ENCODE results near the gene PPARD. TPM values are rescaled to one million over a fixed set of nuclear protein-coding genes. Genes with fewer than 3 reads are reported as not detected.
A peak's percentile ranks its signal among the peaks of the same experiment; 100 is the strongest.

The PPARD gene
- total RNA-seq, 1 experiment from 2014 or later: 38.4 TPM

GRCh38 chr6:35293681-35294080 lies 48.7 kb upstream of the PPARD start:
- CTCF ChIA-PET: interaction anchor here (0.8 to 1.8 kb wide), 6 partner anchors 8 to 442 kb away, joined by 3 to 6 read pairs (median 3); partner anchors contain the start of gene FANCE
- TF ChIP-seq, protein P1, sequence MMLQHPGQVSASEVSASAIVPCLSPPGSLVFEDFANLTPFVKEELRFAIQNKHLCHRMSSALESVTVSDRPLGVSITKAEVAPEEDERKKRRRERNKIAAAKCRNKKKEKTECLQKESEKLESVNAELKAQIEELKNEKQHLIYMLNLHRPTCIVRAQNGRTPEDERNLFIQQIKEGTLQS (IDR thresholded peaks at IDR 0.05): no peak
- Histone ChIP-seq H2AFZ (ENCODE audit: low read depth, low read length, poor library complexity, severe bottlenecking) (no peak overlapping the region), H3K9ac (ENCODE audit: low read length) (no peak overlapping the region), H3K9me2 (ENCODE audit: insufficient read depth) (no peaks in the 10 kb centered on the region), H3K36me3 (ENCODE audit: control insufficient read depth in 1 of 2, insufficient read depth in 2 of 2, low read length in 2 of 2) (peaks cover 14 to 23% of the 10 kb centered on the region in 2 experiments; a peak in 3 of 4 replicates), H3K9me3 (ENCODE audit: control insufficient read depth in 1 of 2, insufficient read depth in 1 of 2, low read depth in 1 of 2, low read length in 2 of 2) (no peaks in the 10 kb centered on the region), H3K4me2 (ENCODE audit: low read length) (no peak overlapping the region), H4K20me1 (ENCODE audit: insufficient read depth) (no peaks in the 10 kb centered on the region), H3K27me3 (ENCODE audit: insufficient read depth, low read length) (no peaks in the 10 kb centered on the region), H3K79me2 (ENCODE audit: insufficient read depth, low read length) (peaks cover 9% of the 10 kb centered on the region; the same call in 1 of the 2 replicates), H3K27ac (ENCODE audit: low read depth, low read length) (no peak overlapping the region), H3K4me3 (replicated peaks in 1 of 2; ENCODE audit: low read depth in 1 of 2, low read length in 2 of 2) (no peak overlapping the region), H3K4me1 (ENCODE audit: control insufficient read depth in 1 of 2, insufficient read depth in 2 of 2, low read length in 2 of 2) (peaks cover 5 to 19% of the 10 kb centered on the region in 2 experiments; a peak in 3 of 4 replicates)
- RAD21 ChIA-PET (ENCODE audit: low non-redundant PET in 1 of 2, low total read pairs in 2 of 2, uncharacterized antibody in 2 of 2, unreplicated experiment in 2 of 2): no interaction called here
- no peak for ATAC-seq
- intact Hi-C loops (cut with micrococcal nuclease): no loop called here
- DNase-seq (ENCODE audit: low read depth, low spot score): no peak
- BruUV-seq (replicated peaks): no TSS peak
- POLR2A ChIA-PET: no interaction called here

DNA sequence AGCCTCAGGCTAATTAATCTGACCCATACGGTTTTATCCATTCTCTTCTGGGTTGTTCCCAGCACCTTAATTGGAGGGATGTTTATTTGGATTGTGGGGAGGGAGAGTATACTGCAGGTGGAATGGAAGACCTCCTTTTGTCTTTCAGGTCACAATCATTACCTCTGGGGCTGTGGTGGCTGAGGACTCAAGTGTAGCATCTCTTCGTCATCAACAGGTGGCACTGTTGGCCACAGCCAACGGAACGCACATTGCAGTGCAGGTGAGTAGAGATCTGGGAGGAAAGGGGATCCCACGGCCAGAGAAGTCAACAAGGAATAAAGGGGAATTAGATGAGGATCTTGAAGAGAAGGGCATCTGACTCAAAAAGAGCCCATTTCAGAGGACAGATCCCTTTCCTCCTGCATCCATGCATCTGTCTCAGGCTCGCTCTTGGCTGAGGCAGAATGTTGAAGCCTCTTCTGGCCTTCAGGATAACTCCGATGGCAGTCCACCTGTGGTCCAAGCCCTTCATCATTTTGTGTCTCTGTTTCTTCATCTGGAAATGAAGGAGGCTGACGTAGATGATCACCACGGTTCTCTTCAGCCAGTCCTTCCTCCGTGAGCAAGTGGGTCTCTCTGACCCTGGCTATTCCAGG lies 47.9 kb upstream of the PPARD start:
- CTCF ChIA-PET: interaction anchor here (0.8 to 1.8 kb wide), 6 partner anchors 9 to 442 kb away, joined by 3 to 6 read pairs (median 3); partner anchors contain the start of gene FANCE
- Histone ChIP-seq H3K27ac (ENCODE audit: low read depth, low read length) (no peak overlapping the region), H3K27me3 (ENCODE audit: insufficient read depth, low read length) (no peaks in the 10 kb centered on the region), H3K4me1 (ENCODE audit: control insufficient read depth in 1 of 2, insufficient read depth in 2 of 2, low read length in 2 of 2) (peaks cover 7 to 25% of the 10 kb centered on the region in 2 experiments; a peak in 3 of 4 replicates), H3K9me3 (ENCODE audit: control insufficient read depth in 1 of 2, insufficient read depth in 1 of 2, low read depth in 1 of 2, low read length in 2 of 2) (no peaks in the 10 kb centered on the region), H2AFZ (ENCODE audit: low read depth, low read length, poor library complexity, severe bottlenecking) (no peak overlapping the region), H3K4me2 (ENCODE audit: low read length) (no peak overlapping the region), H4K20me1 (ENCODE audit: insufficient read depth) (no peaks in the 10 kb centered on the region), H3K79me2 (ENCODE audit: insufficient read depth, low read length) (peaks cover 14% of the 10 kb centered on the region; the same call in 1 of the 2 replicates), H3K4me3 (replicated peaks in 1 of 2; ENCODE audit: low read depth in 1 of 2, low read length in 2 of 2) (no peak overlapping the region), H3K36me3 (ENCODE audit: control insufficient read depth in 1 of 2, insufficient read depth in 2 of 2, low read length in 2 of 2) (peaks cover 14 to 23% of the 10 kb centered on the region in 2 experiments; a peak in 3 of 4 replicates), H3K9ac (ENCODE audit: low read length) (no peak overlapping the region), H3K9me2 (ENCODE audit: insufficient read depth) (no peaks in the 10 kb centered on the region)
- ATAC-seq (peak; percentile 53), DNase-seq (ENCODE audit: low read depth, low spot score) (peak; percentile 23)
- RAD21 ChIA-PET (ENCODE audit: low non-redundant PET in 1 of 2, low total read pairs in 2 of 2, uncharacterized antibody in 2 of 2, unreplicated experiment in 2 of 2): interaction anchor here in 1 of 2 experiments (1.7 kb wide), 1 partner anchor 155 kb away, joined by 5 read pairs; no protein-coding TSS in a partner anchor
- POLR2A ChIA-PET: no interaction called here
- no TSS peak for BruUV-seq (replicated peaks)
- TF ChIP-seq RAD21 (IDR thresholded peaks at IDR 0.05; ENCODE audit: low read depth): peak; percentile 77
- TF ChIP-seq, protein P2, sequence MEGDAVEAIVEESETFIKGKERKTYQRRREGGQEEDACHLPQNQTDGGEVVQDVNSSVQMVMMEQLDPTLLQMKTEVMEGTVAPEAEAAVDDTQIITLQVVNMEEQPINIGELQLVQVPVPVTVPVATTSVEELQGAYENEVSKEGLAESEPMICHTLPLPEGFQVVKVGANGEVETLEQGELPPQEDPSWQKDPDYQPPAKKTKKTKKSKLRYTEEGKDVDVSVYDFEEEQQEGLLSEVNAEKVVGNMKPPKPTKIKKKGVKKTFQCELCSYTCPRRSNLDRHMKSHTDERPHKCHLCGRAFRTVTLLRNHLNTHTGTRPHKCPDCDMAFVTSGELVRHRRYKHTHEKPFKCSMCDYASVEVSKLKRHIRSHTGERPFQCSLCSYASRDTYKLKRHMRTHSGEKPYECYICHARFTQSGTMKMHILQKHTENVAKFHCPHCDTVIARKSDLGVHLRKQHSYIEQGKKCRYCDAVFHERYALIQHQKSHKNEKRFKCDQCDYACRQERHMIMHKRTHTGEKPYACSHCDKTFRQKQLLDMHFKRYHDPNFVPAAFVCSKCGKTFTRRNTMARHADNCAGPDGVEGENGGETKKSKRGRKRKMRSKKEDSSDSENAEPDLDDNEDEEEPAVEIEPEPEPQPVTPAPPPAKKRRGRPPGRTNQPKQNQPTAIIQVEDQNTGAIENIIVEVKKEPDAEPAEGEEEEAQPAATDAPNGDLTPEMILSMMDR (IDR thresholded peaks at IDR 0.05 in 2 of 3, conservative IDR thresholded peaks at IDR 0.05 in 1 of 3; ENCODE audit: borderline replicate concordance in 1 of 3, insufficient read depth in 1 of 3, low read depth in 2 of 3, low read length in 2 of 3): peak; percentile 62 to 88 (median 85); a peak in 5 of 6 replicates
- no peak for TF ChIP-seq YY1 (IDR thresholded peaks at IDR 0.05; ENCODE audit: extremely low read depth, insufficient replicate concordance, low read depth, low read length)
- intact Hi-C loops (cut with micrococcal nuclease): no loop called here
